Measurements from ENCODE around the gene BUB1B. TPM values are rescaled to one million over a fixed set of nuclear protein-coding genes. Genes with fewer than 3 reads are reported as not detected.

Gene BUB1B
- total and polyA plus RNA-seq, 9 of the 15 experiments (the other 6 are each of a cell fraction or from before 2014, with no cell fraction given): 28.7 to 113 (median 82.2) TPM

DNA sequence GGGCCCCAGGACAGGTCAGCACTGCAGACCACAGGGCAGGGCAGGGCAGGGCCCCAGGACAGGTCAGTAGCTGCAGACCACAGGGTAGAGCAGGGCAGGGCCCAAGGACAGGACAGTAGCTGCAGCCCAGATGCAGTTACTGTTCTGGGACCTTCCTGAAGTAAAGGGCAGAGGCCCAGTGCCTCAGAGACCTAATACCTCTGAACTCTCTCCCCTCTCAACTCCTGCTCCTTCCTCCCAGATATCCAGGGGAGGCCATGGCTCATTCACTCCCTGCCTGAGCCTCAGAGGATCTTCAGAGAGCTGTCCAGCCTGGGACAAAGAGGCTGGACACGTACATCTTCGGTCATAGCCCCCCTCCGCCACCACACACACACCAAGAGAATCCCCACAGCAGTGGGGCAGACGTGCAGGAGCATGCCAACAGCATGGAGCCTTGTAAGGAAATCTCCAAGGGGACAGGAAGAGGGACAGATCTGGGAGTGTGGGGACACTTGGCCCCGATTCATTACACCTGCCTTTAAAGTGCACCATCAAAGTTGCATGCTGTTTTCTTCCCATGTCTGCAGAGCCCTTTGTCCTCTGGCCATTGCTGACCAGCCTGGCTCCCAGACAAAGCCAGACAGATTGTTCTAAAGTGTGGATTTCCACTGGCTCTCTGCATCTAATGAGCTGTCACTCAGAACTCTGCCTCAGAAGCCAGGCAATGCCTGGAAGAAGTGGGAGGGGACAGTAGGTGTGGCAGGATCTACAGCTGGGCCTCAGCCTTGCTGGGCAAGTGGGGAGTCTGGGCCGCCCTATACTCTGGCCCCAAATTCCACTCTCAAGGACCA lies 24.2 kb upstream of the BUB1B start (continued):
- no peak for TF ChIP-seq BDP1 (IDR thresholded peaks at IDR 0.05; ENCODE audit: insufficient read depth, insufficient read length)
- TF ChIP-seq, protein P1, sequence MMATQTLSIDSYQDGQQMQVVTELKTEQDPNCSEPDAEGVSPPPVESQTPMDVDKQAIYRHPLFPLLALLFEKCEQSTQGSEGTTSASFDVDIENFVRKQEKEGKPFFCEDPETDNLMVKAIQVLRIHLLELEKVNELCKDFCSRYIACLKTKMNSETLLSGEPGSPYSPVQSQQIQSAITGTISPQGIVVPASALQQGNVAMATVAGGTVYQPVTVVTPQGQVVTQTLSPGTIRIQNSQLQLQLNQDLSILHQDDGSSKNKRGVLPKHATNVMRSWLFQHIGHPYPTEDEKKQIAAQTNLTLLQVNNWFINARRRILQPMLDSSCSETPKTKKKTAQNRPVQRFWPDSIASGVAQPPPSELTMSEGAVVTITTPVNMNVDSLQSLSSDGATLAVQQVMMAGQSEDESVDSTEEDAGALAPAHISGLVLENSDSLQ (IDR thresholded peaks at IDR 0.05): peak; percentile 93
- TF ChIP-seq MEIS2 (IDR thresholded peaks at IDR 0.05; ENCODE audit: partially characterized antibody): peak; percentile 40

DNA sequence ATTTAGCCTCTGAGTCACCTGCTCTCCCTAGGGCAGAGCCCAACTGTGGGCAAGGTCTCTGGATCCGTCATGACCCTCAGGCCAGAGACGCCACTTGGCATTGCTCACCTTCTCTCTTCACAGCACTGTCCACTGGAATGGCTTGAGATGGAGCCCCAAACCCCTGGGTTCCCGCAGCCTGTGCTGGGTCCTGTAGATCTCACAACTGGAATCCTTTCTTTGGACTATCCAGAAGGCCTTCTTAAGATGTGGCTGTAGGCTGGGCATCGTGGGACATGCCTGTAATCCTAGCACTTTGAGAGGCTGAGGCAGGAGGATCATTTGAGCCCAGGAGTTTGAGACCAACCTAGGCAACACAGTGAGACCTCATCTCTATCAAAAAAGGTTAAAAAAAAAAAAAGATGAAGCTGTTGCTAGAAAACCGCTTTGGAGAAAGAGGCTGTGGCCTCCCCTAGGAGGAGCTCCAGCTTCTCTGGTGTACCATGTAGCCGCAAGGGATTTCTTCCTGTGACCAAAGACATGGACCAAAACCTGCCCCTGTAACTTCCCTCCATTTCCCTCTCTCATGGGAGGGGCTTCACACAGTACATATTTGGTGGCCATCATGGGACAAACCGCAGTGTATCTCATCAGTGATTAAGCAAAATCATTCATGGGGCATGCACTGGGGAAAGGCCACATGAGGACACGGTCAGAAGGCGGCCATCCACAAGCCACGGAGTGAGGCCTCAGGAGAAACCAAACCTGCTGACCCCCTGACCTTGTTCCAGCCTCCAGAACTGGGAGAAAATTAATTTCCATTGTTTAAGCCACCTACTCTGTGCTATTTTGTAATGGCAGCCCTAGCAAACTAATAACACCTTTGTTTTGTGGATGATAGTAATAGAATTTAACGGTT lies 23.3 kb upstream of the BUB1B start:
- in situ Hi-C loops (cut with MboI) (no loop called here), intact Hi-C loops (cut with micrococcal nuclease) (no loop called here)
- no TSS peak for BruUV-seq (replicated peaks)
- DNase-seq (ENCODE audit: extremely low read depth in 1 of 4, low spot score in 3 of 4) (peak in 1 of 4 experiments; percentile 32), ATAC-seq (peak; percentile 88), FAIRE-seq (peak; percentile 56)
- Histone ChIP-seq H3K27ac (ENCODE audit: extremely low read depth, low read depth, low read length) (no peak overlapping the region), H3K4me1 (replicated peaks in 1 of 2; ENCODE audit: control insufficient read depth in 2 of 2, insufficient read depth in 2 of 2, low read length in 2 of 2) (peaks cover 13 to 18% of the 10 kb centered on the region in 2 experiments), H3K9me1 (ENCODE audit: control insufficient read depth, insufficient read depth, low read length) (no peaks in the 10 kb centered on the region), H3K36me3 (ENCODE audit: control insufficient read depth, insufficient read depth, low read length) (no peaks in the 10 kb centered on the region), H2AFZ (ENCODE audit: low read depth, low read length) (peak overlapping the region; percentile 67), H4K20me1 (replicated peaks; ENCODE audit: control insufficient read depth, insufficient read depth, low read length) (no peaks in the 10 kb centered on the region), H3K9ac (ENCODE audit: insufficient read depth in 1 of 2, low read depth in 2 of 2, low read length in 2 of 2) (peak overlapping the region in 1 of 2 experiments; percentile 67; a peak in 2 of 4 replicates), H3K27me3 (ENCODE audit: control insufficient read depth in 2 of 2, insufficient read depth in 2 of 2, low read length in 2 of 2) (peaks cover 0 to 2% of the 10 kb centered on the region in 2 experiments; a peak in 1 of 5 replicates), H3K4me2 (ENCODE audit: insufficient read depth, low read length) (peak overlapping the region; percentile 28; the same call in 1 of the 2 replicates), H3K79me2 (ENCODE audit: control insufficient read depth, insufficient read depth, low read length) (no peaks in the 10 kb centered on the region), H3K9me3 (replicated peaks; ENCODE audit: control insufficient read depth, insufficient read depth, low read depth, low read length) (no peaks in the 10 kb centered on the region), H3K4me3 (no peak overlapping the region)
- ChIA-PET CTCF (ENCODE audit: low intra/inter-chr PET ratio) (no interaction called here), POLR2A (interaction anchor here (0.5 to 1.1 kb wide), 6 partner anchors 19 to 936 kb away, joined by 3 to 4 read pairs (median 4); partner anchors contain the start of gene BMF)
- WGBS (ENCODE audit: insufficient coverage, low coverage, missing lambda C conversion rate): 36% methylated on average over 11 of the region's 11 CpGs
- TF ChIP-seq FOXA1 (IDR thresholded peaks at IDR 0.05; ENCODE audit: borderline replicate concordance) (no peak), MEF2D (tag; conservative IDR thresholded peaks at IDR 0.05; ENCODE audit: low read depth) (peak; percentile 60; the same call in 1 of the 2 replicates), SMC3 (conservative IDR thresholded peaks at IDR 0.05; ENCODE audit: insufficient read depth, low read depth, low read length) (no peak), ZNF551 (CRISPR knock-in tag; IDR thresholded peaks at IDR 0.05) (no peak), GABPB2 (CRISPR knock-in tag; conservative IDR thresholded peaks at IDR 0.05) (no peak), MAFK (IDR thresholded peaks at IDR 0.05; ENCODE audit: low read length) (peak; percentile 47), MAFF (IDR thresholded peaks at IDR 0.05; ENCODE audit: low read length) (peak; percentile 56; the same call in 1 of the 2 replicates), NCOA2 (IDR thresholded peaks at IDR 0.05; ENCODE audit: partially characterized antibody in 2 of 2) (no peak), L3MBTL2 (IDR thresholded peaks at IDR 0.05) (peak; percentile 77), NFYB (IDR thresholded peaks at IDR 0.05; ENCODE audit: extremely low read depth, insufficient read length) (no peak), EP300 (IDR thresholded peaks at IDR 0.05; ENCODE audit: low read length) (peak; percentile 43; the same call in 1 of the 2 replicates)
- TF ChIP-seq, protein P2, sequence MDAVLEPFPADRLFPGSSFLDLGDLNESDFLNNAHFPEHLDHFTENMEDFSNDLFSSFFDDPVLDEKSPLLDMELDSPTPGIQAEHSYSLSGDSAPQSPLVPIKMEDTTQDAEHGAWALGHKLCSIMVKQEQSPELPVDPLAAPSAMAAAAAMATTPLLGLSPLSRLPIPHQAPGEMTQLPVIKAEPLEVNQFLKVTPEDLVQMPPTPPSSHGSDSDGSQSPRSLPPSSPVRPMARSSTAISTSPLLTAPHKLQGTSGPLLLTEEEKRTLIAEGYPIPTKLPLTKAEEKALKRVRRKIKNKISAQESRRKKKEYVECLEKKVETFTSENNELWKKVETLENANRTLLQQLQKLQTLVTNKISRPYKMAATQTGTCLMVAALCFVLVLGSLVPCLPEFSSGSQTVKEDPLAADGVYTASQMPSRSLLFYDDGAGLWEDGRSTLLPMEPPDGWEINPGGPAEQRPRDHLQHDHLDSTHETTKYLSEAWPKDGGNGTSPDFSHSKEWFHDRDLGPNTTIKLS (IDR thresholded peaks at IDR 0.05; ENCODE audit: borderline replicate concordance, low read depth): no peak

Data from K562 (cell line).